Parathyroid adenoma (tissue), 2 donors: Measurements from ENCODE around the gene PTGFR.

ENCODE experiments used
- H2AFZ ChIP-seq: fragments of 300-600 bp; sonication (generic); one replicate; pipeline ENCODE4 v1.7.0; 2017; ENCODE audit warnings: antibody characterized with exemption, mild to moderate bottlenecking
- H3K27ac ChIP-seq: fragments of 300-600 bp; sonication (generic); one replicate; pipeline ENCODE4 v1.7.0; 2017
- H3K27me3 ChIP-seq: fragments of 300-600 bp; sonication (generic); one replicate; pipeline ENCODE4 v1.7.0; 2017; ENCODE audit warnings: low read length; ENCODE audit not compliant: control insufficient read depth, insufficient read depth
- H3K36me3 ChIP-seq: fragments of 300-600 bp; sonication (generic); one replicate; pipeline ENCODE4 v1.7.0; 2017; ENCODE audit warnings: low read length; ENCODE audit not compliant: control insufficient read depth, insufficient read depth
- H3K4me1 ChIP-seq: fragments of 300-600 bp; sonication (generic); one replicate; pipeline ENCODE4 v1.7.0; 2017; ENCODE audit warnings: control low read depth
- H3K4me2 ChIP-seq: fragments of 300-600 bp; sonication (generic); one replicate; pipeline ENCODE4 v1.7.0; 2017; ENCODE audit warnings: low read length
- H3K4me3 ChIP-seq: fragments of 300-600 bp; sonication (generic); one replicate; pipeline ENCODE4 v1.7.0; 2017; ENCODE audit warnings: low read depth, low read length
- H3K79me2 ChIP-seq: fragments of 300-600 bp; sonication (generic); one replicate; pipeline ENCODE4 v1.7.0; 2017; ENCODE audit warnings: control low read depth
- H3K9ac ChIP-seq: fragments of 300-600 bp; sonication (generic); one replicate; pipeline ENCODE4 v1.7.0; 2017; ENCODE audit warnings: mild to moderate bottlenecking
- H3K9me3 ChIP-seq: fragments of 300-600 bp; sonication (generic); one replicate; pipeline ENCODE4 v1.7.0; 2017; ENCODE audit warnings: low read length; ENCODE audit not compliant: control insufficient read depth
- CTCF ChIP-seq: fragments of 300-600 bp; sonication (generic); IDR thresholded peaks from one replicate; pipeline ENCODE4 v1.7.0; 2017; ENCODE audit warnings: antibody characterized with exemption, mild to moderate bottlenecking
- donor health status: primary hyperparathyroidism.

Gene PTGFR

GRCh38 chr1:78549331-78549730 lies 58.6 kb downstream of the PTGFR start:
- Histone ChIP-seq H3K36me3 (no peaks in the 10 kb centered on the region), H3K4me3 (no peak overlapping the region), H3K4me2 (no peak overlapping the region), H3K4me1 (no peaks in the 10 kb centered on the region), H2AFZ (no peak overlapping the region), H3K79me2 (no peaks in the 10 kb centered on the region), H3K9ac (no peak overlapping the region), H3K27ac (no peak overlapping the region), H3K27me3 (no peaks in the 10 kb centered on the region), H3K9me3 (no peaks in the 10 kb centered on the region)
- no peak for TF ChIP-seq CTCF

GRCh38 chr1:78549891-78550290 lies 59.1 kb downstream of the PTGFR start:
- Histone ChIP-seq H3K27me3 (no peaks in the 10 kb centered on the region), H3K4me3 (no peak overlapping the region), H3K4me2 (no peak overlapping the region), H2AFZ (no peak overlapping the region), H3K4me1 (no peaks in the 10 kb centered on the region), H3K79me2 (no peaks in the 10 kb centered on the region), H3K27ac (no peak overlapping the region), H3K36me3 (no peaks in the 10 kb centered on the region), H3K9me3 (no peaks in the 10 kb centered on the region), H3K9ac (no peak overlapping the region)
- no peak for TF ChIP-seq CTCF

DNA sequence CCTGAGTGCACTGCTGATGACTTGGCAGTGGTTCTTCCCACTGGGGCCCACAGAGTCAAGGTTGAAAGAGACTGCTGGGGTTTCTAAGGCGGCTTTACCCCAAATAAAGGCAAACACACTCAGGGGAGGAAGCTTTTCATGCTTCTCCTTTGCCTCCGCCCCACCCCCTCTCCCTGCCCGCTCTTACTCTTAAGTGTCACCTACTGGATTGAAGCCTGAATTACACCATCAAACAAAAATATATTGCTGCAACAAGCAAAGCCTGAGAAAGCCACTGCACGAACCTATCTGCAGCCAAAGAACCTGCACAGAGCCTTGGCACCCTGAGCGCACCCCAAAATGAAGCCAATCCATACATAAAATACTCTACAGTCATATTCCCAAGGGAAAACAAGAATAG lies 63.1 kb downstream of the PTGFR start:
- no peaks in the 10 kb centered on the region for H3K79me2 ChIP-seq
- no peak overlapping the region for H2AFZ ChIP-seq
- no peak overlapping the region for H3K27ac ChIP-seq
- no peaks in the 10 kb centered on the region for H3K27me3 ChIP-seq
- no peaks in the 10 kb centered on the region for H3K9me3 ChIP-seq
- TF ChIP-seq CTCF, result no peak
- H3K4me2 ChIP-seq, result no peak overlapping the region
- no peaks in the 10 kb centered on the region for H3K4me1 ChIP-seq
- no peak overlapping the region for H3K4me3 ChIP-seq
- no peaks in the 10 kb centered on the region for H3K36me3 ChIP-seq
- H3K9ac ChIP-seq, result no peak overlapping the region

DNA sequence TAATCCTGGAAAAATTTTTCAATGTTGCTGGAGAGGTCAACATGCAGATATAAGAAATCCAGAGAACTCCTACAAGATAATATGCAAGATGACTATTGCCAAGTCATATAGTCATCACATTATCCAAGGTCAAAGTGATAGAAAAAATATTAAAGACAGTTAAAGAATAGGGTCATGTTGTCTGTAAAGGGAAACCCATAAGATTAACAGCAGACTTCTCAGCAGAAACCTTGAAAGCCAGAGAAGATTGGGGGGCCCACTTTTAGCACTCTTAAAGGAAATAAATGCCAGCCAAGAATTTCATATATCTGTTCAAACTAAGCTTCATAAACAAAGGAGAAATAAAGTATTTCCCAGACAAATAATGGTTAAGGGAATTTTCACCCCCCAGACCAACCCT lies 64.1 kb downstream of the PTGFR start:
- H3K79me2 ChIP-seq, result no peaks in the 10 kb centered on the region
- no peak for TF ChIP-seq CTCF
- H2AFZ ChIP-seq, result no peak overlapping the region
- no peaks in the 10 kb centered on the region for H3K27me3 ChIP-seq
- no peak overlapping the region for H3K9ac ChIP-seq
- no peaks in the 10 kb centered on the region for H3K4me1 ChIP-seq
- no peak overlapping the region for H3K4me2 ChIP-seq
- H3K36me3 ChIP-seq, result no peaks in the 10 kb centered on the region
- H3K9me3 ChIP-seq, result no peaks in the 10 kb centered on the region
- no peak overlapping the region for H3K4me3 ChIP-seq
- H3K27ac ChIP-seq, result no peak overlapping the region

DNA sequence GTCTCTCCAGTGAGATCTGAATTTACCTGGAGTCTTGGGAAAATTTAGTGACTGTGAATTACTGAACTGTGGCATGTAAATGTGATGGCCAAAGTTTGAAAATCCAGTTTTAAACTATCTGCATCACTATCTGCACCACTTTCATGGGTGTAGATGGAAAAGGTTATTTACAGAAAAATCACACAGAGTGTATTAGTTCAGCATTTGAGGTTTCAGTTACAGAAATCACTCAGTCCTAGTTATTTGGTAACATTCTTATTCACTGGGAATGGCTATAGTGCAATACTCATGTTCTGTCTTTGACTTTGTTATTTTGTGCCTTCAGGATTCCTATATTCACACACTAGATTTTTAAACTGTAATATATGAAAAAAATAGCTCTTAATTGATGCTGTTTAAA lies 68.9 kb downstream of the PTGFR start:
- no peaks in the 10 kb centered on the region for H3K79me2 ChIP-seq
- H3K9me3 ChIP-seq, result no peaks in the 10 kb centered on the region

More for the DNA sequence above, 68.9 kb downstream of the PTGFR start:
- Histone ChIP-seq H2AFZ (no peak overlapping the region), H3K4me1 (no peaks in the 10 kb centered on the region), H3K4me3 (no peak overlapping the region), H3K27me3 (no peaks in the 10 kb centered on the region), H3K27ac (no peak overlapping the region), H3K4me2 (no peak overlapping the region), H3K36me3 (no peaks in the 10 kb centered on the region), H3K9ac (no peak overlapping the region)
- no peak for TF ChIP-seq CTCF
